Effector CD8-positive, alpha-beta T cell (primary cell): ENCODE results near the gene CISTR.
"Not testable (repeated sequence)": the region's sequence is repeated elsewhere in the genome, so short reads cannot be mapped to it uniquely, and the experiment has no call there.

Experiments
- DNase-seq: peaks from one replicate; lab custom pipeline; 2025; lab: John Stamatoyannopoulos, UW
- total RNA-seq, 4 experiments: gene quantifications; one replicate each; lab custom pipeline; 2026; lab: John Stamatoyannopoulos, UW

Gene CISTR
- total RNA-seq: 0 to 0.49 (median 0.04) reads per million in 4 experiments

DNA sequence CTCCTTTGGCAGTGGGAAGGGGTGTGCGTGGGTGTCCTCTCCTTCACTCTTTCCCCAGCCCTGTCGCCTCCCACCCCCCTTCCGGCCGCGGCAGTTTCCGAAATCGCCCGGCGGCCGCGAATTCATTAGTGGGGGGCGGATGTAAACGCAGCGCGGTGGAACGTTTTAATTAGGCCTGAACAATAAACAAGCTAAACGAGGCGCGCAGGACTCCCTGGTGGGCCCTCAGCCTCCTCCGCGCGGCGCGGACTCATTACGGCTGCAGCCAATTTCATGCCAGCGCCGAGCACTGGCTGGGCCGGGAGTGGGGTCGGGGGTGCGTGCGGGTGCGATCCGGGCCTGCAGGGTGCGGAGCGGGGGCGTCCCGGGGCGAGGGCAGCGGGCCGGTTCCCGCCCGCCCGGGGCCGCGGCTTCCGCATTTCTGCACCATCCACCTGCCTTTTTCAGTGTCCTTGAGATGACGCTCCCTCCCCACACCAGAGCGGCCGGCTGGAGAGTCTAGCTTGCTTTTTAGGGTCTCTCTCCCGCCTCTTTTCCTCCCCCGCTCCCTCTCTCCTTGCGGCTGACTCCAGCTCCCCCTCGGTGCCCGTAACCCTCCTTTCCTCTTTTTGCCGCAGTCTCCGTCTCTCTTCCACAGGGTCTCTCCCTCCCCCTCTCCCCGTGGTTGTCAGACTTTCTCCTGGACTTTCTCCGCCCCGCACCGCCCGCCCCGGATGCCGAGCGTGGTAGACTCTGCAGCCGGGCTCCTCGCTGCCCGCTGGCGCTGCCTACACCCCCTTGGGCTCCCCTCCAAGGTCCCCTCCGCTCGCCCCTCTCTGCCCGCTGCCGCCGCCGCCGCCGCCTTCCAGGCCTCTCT is at the start of gene CISTR:
CISTR (minus strand) TSS at position 644 of the 856 bp plus-strand sequence.
- no peak for DNase-seq

DNA sequence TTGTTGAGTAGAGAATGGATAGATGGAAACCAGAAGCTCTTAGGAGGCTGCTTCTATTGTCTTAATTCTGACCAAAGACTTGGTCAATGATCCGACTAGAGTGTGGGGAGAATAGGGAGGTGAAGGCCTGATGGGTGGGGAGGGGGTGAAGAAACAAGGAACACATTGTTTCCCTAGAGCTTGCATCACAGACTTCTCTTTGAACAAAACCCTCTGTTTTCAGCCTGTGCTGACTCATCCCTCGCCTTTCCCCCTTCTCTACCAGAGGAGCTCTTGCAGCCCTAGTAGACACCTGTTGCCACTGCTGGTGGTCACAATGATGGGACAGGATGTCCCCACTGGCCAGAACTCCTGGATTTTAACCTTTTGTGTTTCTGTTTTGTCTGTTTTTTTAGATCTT is 46.8 kb upstream of the CISTR start:
- DNase-seq: no peak

- DNase-seq: no peak
Measured at GRCh38 chr12:53795927-53796326, 44.1 kb upstream of the CISTR start.

- DNase-seq: no peak
Measured at GRCh38 chr12:53793221-53793620, 41.4 kb upstream of the CISTR start.

- peak; percentile 2 for DNase-seq
Measured at GRCh38 chr12:53791735-53792326, 40.1 kb upstream of the CISTR start.

DNA sequence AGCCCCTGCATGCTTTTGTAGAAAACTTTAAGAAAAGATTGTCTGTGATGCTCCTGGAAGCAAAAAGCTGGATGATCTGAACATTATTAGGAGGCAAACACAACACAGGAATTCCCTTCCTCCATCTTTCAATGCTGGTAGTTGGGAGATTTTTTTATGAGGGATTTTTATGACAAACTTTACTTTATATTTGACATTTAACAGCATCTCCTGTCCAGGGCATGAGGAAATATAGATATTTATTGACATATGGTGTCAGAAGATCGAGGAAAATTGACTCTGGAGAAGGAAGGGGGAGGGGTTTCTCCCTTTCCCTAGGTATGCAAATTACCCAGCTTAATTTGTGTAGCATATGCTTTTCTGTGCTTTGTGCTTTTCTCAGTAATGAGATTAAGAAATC is 37.8 kb upstream of the CISTR start:
- no peak for DNase-seq

DNA sequence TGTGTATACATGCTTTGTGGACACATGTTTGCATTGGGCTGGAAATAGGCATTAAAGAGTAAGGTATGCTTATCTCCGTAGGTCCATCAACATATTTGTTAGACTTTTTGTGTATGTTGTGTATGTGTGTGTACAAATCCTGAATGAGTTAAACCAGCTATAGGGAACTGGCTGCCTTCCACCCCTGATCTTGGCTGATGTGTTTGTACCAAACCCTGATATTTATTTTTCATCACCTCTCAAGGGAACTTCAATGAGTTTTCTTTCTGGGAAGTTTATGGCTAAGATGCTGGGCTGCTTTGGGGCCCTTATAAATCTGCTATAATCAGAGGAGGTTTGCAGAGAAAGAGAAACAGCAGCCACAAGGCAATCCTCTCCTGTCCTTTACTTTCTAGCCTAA is 37.1 kb upstream of the CISTR start:
- DNase-seq: no peak

GRCh38 chr12:53786411-53786810 is 34.6 kb upstream of the CISTR start:
- no peak for DNase-seq

DNA sequence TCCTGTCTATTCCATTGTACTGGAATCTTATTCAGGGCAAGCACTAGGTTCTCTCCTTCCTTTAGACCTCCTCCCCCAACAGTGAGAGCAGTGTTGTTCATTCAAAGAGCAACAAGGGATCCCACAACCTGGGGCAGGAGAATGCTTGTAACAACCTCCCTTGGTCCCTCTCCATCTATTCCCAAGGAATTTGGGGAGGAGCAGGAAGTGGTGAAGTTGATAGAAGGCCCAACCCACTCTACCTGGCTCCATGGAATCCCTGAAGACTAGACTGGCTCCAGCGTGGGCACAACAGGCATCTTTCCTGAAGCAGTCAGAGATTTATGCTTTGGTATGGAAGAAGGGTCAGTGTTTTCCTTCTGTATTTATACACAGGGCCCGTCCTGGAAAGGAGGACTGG is 33.4 kb upstream of the CISTR start:
- no peak for DNase-seq

DNA sequence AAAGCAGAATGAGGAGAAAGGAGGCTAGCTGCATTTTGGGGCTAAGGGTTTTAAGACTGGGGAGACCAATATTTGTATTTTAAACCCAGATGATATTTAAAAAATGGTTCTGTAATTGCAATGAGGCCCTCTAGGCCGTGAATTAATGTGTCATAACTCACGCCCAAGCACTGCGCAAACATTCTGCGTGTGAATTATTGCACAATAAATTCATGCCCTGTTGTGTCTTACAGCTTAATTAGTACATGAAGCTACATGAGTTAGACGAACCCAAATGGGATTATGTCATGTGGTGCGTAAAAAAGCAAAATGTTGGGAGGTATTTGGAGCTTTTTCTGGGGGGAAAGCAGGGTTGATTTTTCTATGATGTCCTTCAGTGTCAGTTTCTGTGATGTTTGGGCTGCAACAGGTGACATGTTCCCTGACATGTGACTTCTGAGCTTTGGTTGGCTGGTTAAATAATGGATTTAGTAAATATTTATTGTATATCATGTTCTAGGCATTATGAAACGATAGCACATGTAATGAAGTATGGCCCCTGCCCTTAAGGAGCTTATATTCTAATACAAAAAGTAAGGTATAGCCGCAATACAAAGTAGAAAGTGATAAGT is 30.4 kb upstream of the CISTR start:
- DNase-seq: no peak

DNA sequence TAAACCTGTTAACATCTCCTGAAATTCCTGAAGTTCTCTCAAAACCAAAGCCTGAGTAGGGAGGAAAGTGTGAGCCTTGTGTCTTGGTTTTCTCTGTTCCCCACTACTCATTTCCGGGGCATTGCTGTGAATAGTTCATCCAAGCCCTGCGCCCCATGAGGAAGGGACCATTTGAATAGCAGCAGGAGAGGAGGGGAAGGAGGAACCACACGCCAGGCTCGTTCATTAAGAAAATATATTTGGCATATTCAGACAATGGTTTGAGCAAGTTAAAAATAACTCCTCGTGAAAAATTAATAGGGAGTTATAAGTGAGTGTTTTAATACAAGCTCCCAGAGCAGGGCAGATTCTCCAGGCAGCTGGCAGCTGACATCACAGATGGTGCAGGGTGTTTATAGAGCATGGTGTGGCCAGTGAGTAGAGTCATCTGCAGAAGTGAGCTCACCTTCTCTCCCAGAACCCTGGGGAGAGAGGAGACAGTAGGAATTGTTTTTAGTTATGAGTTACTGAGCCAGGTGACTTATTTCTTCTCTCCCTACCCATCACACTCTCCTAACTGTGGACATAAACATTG is 29.5 kb upstream of the CISTR start:
- DNase-seq: no peak

DNA sequence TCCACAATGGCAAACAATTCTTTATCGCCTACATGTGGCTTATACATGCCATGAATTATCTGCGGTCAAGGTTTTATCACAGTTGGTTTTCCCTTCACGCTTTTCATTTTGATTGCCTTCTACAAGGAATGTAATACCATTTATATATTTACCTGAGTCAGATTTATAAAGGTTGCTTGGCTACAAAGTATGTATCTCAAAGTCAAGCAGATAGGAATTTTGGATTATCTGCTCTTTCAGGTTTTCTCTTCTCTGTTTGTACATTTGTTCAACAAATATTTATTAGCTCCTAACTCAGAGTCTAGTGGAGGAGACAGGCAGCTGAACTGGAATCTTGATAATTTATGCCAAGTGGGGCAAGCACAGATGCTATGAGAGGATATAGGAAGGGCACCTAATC is 28.5 kb upstream of the CISTR start:
- DNase-seq: no peak

DNA sequence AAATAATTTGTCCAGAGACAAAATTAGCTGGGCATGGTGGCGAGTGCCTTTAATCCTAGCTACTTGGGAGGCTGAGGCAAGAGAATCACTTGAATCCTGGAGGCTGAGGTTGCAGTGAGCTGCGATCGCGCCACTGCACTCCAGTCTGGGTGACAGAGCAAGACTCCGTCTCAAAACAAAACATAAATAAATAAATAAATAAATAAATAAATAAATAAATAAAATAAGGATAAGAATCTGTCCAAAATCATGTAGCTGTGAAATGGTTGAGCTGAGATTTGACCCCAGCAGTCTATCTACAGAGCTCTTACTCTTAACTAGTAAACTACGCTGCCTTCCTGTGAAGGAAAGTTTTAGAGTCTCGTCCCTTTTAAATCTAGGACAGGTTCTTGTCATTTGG is 27.9 kb upstream of the CISTR start:
- DNase-seq: not testable (repeated sequence)

GRCh38 chr12:53777936-53778644 is 26.3 kb upstream of the CISTR start:
- DNase-seq: no peak

GRCh38 chr12:53777412-53777811 is 25.6 kb upstream of the CISTR start:
- DNase-seq: no peak

DNA sequence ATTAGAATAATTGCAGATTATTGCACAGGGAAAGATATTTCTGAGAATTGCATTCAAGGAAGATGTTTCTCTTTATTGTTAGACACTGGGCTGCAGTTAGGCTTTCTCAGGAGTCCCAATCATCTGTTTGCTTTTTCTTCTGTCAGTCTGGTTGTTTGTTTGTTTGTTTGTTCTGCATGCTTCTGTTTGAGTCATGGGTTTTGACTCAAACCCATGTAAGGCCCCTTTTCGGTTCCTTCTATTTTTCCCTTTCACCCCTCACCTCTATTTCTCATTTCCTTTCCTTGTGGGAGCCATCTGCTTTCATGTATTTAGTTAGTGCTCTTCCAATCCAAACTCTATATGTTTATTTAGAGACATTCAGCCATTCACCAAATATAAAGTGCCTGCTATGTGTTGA is 25.1 kb upstream of the CISTR start:
- DNase-seq: no peak

DNA sequence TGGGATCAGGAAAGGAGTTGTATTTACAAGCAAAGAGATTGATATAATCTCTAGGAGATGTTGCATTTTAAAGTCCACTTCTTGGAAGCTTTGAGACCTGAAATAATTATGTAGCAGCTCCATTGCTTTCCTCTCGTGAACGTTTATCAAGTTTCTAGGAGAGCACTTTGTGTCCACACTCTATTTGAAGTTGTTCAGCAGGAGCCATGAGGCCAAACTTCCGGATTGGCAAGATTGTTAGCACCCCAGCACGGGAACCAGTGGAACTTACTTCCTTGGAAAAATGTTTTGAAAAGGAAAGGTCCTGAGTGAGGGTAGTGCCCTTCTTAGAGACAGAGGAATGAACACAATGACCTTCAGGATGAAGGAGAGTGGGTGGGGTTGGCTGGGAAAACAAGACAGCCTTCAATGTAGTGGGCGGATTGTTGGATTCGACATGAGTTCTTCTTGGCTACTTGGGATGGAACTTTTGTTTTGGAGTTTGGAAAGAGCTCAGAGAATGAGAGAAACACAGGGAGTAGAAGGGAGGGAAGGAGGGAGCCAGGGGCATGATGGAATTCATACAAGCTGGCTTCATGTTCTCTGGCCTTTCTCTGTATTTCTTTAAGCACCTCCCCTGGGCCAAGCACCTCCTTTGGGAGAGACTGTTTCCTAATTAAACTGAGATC is 23.8 kb upstream of the CISTR start:
- no peak for DNase-seq

GRCh38 chr12:53770281-53770680 is 18.5 kb upstream of the CISTR start:
- DNase-seq: no peak

- DNase-seq: no peak
Measured at GRCh38 chr12:53768976-53769375, 17.2 kb upstream of the CISTR start.

GRCh38 chr12:53766881-53767280 is 15.1 kb upstream of the CISTR start:
- no peak for DNase-seq

- no peak for DNase-seq
Measured at GRCh38 chr12:53765891-53766290, 14.1 kb upstream of the CISTR start.

DNA sequence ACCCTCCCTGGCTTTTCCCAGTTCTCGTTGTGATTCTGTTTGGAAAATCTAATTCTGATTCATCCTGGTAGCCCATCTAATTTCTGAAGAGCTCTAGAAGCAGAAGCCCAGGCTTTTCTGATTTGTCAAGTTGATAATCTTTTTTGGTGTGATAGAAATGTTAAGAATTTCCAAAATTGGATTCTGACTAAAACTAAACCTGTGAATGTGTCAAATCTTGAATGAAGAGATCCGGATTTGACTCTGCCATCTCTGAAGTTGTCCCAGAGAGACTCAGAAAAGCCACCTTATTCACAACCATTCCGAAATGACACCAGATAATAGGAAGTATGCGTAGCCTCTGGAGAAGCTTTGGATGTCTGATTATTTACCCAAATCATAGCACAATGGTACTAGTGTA is 12.8 kb upstream of the CISTR start:
- DNase-seq: no peak
